GM19035 (cell line): ENCODE measurements around the gene TBXT.
A peak's percentile ranks its signal among the peaks of the same experiment; 100 is the strongest.

Source experiments
- ATAC-seq: cut with Tn5 transposase; IDR thresholded peaks from one replicate; pipeline ENCODE4 v1.9.1; 2021; ENCODE audit not compliant: unreplicated experiment

The TBXT gene

GRCh38 chr6:166119116-166119911 is 48.3 kb downstream of the TBXT start:
- no peak for ATAC-seq

GRCh38 chr6:166115609-166116008 is 52.0 kb downstream of the TBXT start:
- ATAC-seq: no peak

GRCh38 chr6:166112580-166112979 is 55.1 kb downstream of the TBXT start:
- no peak for ATAC-seq

- ATAC-seq: peak; percentile 45
Measured at GRCh38 chr6:166109608-166110007, 58.0 kb downstream of the TBXT start.
